ENCODE measurements around the gene NR1D2.

- no peak for TF ChIP-seq EZH2 (IDR thresholded peaks at IDR 0.05; ENCODE audit: low read depth, unreplicated experiment)
- TF ChIP-seq, protein P1, sequence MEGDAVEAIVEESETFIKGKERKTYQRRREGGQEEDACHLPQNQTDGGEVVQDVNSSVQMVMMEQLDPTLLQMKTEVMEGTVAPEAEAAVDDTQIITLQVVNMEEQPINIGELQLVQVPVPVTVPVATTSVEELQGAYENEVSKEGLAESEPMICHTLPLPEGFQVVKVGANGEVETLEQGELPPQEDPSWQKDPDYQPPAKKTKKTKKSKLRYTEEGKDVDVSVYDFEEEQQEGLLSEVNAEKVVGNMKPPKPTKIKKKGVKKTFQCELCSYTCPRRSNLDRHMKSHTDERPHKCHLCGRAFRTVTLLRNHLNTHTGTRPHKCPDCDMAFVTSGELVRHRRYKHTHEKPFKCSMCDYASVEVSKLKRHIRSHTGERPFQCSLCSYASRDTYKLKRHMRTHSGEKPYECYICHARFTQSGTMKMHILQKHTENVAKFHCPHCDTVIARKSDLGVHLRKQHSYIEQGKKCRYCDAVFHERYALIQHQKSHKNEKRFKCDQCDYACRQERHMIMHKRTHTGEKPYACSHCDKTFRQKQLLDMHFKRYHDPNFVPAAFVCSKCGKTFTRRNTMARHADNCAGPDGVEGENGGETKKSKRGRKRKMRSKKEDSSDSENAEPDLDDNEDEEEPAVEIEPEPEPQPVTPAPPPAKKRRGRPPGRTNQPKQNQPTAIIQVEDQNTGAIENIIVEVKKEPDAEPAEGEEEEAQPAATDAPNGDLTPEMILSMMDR (conservative IDR thresholded peaks at IDR 0.05; ENCODE audit: low read depth in 2 of 2), result no peak
- TF ChIP-seq, protein P2, sequence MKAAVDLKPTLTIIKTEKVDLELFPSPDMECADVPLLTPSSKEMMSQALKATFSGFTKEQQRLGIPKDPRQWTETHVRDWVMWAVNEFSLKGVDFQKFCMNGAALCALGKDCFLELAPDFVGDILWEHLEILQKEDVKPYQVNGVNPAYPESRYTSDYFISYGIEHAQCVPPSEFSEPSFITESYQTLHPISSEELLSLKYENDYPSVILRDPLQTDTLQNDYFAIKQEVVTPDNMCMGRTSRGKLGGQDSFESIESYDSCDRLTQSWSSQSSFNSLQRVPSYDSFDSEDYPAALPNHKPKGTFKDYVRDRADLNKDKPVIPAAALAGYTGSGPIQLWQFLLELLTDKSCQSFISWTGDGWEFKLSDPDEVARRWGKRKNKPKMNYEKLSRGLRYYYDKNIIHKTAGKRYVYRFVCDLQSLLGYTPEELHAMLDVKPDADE (IDR thresholded peaks at IDR 0.05), result no peak
- no peak for TF ChIP-seq POLR2AphosphoS5 (IDR thresholded peaks at IDR 0.05; ENCODE audit: low read depth)
- TF ChIP-seq, protein P3, sequence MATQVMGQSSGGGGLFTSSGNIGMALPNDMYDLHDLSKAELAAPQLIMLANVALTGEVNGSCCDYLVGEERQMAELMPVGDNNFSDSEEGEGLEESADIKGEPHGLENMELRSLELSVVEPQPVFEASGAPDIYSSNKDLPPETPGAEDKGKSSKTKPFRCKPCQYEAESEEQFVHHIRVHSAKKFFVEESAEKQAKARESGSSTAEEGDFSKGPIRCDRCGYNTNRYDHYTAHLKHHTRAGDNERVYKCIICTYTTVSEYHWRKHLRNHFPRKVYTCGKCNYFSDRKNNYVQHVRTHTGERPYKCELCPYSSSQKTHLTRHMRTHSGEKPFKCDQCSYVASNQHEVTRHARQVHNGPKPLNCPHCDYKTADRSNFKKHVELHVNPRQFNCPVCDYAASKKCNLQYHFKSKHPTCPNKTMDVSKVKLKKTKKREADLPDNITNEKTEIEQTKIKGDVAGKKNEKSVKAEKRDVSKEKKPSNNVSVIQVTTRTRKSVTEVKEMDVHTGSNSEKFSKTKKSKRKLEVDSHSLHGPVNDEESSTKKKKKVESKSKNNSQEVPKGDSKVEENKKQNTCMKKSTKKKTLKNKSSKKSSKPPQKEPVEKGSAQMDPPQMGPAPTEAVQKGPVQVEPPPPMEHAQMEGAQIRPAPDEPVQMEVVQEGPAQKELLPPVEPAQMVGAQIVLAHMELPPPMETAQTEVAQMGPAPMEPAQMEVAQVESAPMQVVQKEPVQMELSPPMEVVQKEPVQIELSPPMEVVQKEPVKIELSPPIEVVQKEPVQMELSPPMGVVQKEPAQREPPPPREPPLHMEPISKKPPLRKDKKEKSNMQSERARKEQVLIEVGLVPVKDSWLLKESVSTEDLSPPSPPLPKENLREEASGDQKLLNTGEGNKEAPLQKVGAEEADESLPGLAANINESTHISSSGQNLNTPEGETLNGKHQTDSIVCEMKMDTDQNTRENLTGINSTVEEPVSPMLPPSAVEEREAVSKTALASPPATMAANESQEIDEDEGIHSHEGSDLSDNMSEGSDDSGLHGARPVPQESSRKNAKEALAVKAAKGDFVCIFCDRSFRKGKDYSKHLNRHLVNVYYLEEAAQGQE (IDR thresholded peaks at IDR 0.05; ENCODE audit: unreplicated experiment), result no peak
- TF ChIP-seq, protein P4, sequence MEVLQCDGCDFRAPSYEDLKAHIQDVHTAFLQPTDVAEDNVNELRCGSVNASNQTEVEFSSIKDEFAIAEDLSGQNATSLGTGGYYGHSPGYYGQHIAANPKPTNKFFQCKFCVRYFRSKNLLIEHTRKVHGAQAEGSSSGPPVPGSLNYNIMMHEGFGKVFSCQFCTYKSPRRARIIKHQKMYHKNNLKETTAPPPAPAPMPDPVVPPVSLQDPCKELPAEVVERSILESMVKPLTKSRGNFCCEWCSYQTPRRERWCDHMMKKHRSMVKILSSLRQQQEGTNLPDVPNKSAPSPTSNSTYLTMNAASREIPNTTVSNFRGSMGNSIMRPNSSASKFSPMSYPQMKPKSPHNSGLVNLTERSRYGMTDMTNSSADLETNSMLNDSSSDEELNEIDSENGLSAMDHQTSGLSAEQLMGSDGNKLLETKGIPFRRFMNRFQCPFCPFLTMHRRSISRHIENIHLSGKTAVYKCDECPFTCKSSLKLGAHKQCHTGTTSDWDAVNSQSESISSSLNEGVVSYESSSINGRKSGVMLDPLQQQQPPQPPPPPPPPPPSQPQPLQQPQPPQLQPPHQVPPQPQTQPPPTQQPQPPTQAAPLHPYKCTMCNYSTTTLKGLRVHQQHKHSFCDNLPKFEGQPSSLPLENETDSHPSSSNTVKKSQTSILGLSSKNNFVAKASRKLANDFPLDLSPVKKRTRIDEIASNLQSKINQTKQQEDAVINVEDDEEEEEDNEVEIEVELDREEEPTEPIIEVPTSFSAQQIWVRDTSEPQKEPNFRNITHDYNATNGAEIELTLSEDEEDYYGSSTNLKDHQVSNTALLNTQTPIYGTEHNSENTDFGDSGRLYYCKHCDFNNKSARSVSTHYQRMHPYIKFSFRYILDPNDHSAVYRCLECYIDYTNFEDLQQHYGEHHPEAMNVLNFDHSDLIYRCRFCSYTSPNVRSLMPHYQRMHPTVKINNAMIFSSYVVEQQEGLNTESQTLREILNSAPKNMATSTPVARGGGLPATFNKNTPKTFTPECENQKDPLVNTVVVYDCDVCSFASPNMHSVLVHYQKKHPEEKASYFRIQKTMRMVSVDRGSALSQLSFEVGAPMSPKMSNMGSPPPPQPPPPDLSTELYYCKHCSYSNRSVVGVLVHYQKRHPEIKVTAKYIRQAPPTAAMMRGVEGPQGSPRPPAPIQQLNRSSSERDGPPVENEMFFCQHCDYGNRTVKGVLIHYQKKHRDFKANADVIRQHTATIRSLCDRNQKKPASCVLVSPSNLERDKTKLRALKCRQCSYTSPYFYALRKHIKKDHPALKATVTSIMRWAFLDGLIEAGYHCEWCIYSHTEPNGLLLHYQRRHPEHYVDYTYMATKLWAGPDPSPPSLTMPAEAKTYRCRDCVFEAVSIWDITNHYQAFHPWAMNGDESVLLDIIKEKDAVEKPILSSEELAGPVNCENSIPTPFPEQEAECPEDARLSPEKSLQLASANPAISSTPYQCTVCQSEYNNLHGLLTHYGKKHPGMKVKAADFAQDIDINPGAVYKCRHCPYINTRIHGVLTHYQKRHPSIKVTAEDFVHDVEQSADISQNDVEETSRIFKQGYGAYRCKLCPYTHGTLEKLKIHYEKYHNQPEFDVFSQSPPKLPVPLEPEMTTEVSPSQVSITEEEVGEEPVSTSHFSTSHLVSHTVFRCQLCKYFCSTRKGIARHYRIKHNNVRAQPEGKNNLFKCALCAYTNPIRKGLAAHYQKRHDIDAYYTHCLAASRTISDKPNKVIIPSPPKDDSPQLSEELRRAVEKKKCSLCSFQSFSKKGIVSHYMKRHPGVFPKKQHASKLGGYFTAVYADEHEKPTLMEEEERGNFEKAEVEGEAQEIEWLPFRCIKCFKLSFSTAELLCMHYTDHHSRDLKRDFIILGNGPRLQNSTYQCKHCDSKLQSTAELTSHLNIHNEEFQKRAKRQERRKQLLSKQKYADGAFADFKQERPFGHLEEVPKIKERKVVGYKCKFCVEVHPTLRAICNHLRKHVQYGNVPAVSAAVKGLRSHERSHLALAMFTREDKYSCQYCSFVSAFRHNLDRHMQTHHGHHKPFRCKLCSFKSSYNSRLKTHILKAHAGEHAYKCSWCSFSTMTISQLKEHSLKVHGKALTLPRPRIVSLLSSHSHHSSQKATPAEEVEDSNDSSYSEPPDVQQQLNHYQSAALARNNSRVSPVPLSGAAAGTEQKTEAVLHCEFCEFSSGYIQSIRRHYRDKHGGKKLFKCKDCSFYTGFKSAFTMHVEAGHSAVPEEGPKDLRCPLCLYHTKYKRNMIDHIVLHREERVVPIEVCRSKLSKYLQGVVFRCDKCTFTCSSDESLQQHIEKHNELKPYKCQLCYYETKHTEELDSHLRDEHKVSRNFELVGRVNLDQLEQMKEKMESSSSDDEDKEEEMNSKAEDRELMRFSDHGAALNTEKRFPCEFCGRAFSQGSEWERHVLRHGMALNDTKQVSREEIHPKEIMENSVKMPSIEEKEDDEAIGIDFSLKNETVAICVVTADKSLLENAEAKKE (CRISPR knock-in tag; IDR thresholded peaks at IDR 0.05), result no peak
- TF ChIP-seq JUNB (IDR thresholded peaks at IDR 0.05; ENCODE audit: unreplicated experiment), result no peak
- no peak for TF ChIP-seq CREB1 (CRISPR knock-in tag; IDR thresholded peaks at IDR 0.05; ENCODE audit: low read depth)
- no peak for TF ChIP-seq EZH2phosphoT487 (IDR thresholded peaks at IDR 0.05; ENCODE audit: unreplicated experiment)
These were observed 3.6 kb upstream of the NR1D2 start for GRCh38 chr3:23941440-23941839.
